Lower leg skin (tissue), 4 donors: Measurements from ENCODE around the gene SLC12A2. TPM values are rescaled to one million over a fixed set of nuclear protein-coding genes. Genes with fewer than 3 reads are reported as not detected.

Experiments used
- DNase-seq, 2 donors: peaks; one replicate each; pipeline ENCODE4 v3.0.0-alpha.2; 2019; ENCODE audit warnings: low spot score in 2 of 2
- H3K4me3 ChIP-seq: fragments of 200-600 bp; sonication (generic); 2 replicates; pipeline ENCODE4 v1.5.1; 2017; ENCODE audit warnings: mild to moderate bottlenecking, low read depth; ENCODE audit not compliant: poor library complexity, severe bottlenecking
- POLR2A ChIP-seq, 2 donors: fragments of 450-650 bp; IDR thresholded peaks; one replicate each; pipeline ENCODE4 v1.6.1; 2016 to 2017; ENCODE audit warnings: antibody characterized with exemption in 2 of 2, mild to moderate bottlenecking in 1 of 2, moderate library complexity in 1 of 2
- WGBS, 2 donors: methylation state at CpG; one replicate each; pipeline ENCODE4 v1.1.5; 2018; 5-methylcytosine and 5-hydroxymethylcytosine counted together
- intact Hi-C: fragments of 100-400 bp; cut with DNase I; formaldehyde crosslinking; loops from one replicate; pipeline ENCODE4 v1.15.0; 2023; ENCODE audit warnings: low total_unique reads
- total RNA-seq, 4 donors: library from RNA; depleted of rRNA; stranded (reverse); fragments of >200 nt; gene quantifications; one replicate each; pipeline ENCODE4 v1.1.0, GENCODE V29; 2016
- TF ChIP-seq, protein P1 (sequence below), 3 donors: fragments of 450-650 bp; IDR thresholded peaks; one replicate each; pipeline ENCODE4 v1.5.1; 2016; ENCODE audit warnings: antibody characterized with exemption in 3 of 3, mild to moderate bottlenecking in 3 of 3, moderate library complexity in 2 of 3

The SLC12A2 gene
- total RNA-seq, 4 donors from 2014 or later, result 61.2 to 267 (median 172) TPM

DNA sequence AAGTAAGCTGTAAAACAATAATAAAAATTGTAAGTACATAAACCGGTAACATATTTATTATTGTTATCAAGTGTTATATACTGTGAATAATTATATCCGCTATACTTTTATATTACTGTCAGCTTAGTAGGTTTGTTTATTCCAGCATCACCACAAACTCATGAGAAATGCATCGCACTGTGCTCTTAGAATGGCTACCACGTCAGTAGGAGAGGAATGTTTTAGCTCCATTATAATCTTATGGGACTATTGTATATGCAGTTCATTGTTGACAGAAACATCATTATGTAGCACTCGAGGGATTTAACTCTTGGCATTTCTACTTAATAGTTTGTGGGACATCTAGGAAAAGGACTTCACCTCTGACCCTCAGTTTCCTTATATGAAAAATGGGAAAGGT, 16.4 kb downstream of the SLC12A2 start:
- DNase-seq, result no peak
- intact Hi-C loops, result no loop called here
- 85 to 87% methylated on average over 5 of the region's 5 CpGs for WGBS, 2 donors
- TF ChIP-seq, protein P1, sequence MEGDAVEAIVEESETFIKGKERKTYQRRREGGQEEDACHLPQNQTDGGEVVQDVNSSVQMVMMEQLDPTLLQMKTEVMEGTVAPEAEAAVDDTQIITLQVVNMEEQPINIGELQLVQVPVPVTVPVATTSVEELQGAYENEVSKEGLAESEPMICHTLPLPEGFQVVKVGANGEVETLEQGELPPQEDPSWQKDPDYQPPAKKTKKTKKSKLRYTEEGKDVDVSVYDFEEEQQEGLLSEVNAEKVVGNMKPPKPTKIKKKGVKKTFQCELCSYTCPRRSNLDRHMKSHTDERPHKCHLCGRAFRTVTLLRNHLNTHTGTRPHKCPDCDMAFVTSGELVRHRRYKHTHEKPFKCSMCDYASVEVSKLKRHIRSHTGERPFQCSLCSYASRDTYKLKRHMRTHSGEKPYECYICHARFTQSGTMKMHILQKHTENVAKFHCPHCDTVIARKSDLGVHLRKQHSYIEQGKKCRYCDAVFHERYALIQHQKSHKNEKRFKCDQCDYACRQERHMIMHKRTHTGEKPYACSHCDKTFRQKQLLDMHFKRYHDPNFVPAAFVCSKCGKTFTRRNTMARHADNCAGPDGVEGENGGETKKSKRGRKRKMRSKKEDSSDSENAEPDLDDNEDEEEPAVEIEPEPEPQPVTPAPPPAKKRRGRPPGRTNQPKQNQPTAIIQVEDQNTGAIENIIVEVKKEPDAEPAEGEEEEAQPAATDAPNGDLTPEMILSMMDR (IDR thresholded peaks at IDR 0.05), result no peak
- no peak for TF ChIP-seq POLR2A (IDR thresholded peaks at IDR 0.05)
- no peak overlapping the region for H3K4me3 ChIP-seq

DNA sequence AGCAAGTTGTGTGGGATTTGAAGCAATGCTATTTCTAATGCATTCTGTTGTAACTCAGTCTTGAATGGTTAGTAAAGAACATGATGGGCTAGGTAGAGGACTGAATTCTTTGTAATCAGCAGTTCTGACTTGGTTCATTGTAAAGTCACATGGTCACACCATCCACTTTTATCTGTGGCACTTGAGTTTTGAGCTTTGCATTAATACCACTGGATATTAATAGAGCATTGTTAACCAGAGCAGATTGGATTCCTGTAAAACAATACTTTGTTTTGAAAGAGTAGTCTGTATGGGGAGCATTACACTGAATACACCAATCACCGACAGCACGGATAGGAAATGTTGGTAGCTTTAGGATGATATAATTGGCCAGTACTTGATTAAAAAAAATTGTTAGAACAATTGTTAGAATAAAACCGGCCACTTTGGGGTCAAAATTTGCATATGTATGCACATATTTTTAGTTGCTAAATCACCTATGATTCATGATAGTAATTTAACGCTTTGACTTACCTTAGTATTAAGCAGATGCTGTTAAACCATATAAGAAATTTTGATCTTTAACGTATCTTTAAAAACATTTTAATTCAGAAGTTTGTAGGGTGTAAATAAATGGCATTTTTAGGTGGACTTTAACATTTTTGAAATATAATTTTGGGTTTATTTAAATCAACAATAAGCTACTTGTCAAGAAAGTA, 17.4 kb downstream of the SLC12A2 start:
- intact Hi-C loops, result no loop called here
- no peak for DNase-seq
- WGBS, 2 donors, result 74 to 78% methylated on average over 5 of the region's 5 CpGs
- TF ChIP-seq, protein P1 (IDR thresholded peaks at IDR 0.05), result no peak
- no peak for TF ChIP-seq POLR2A (IDR thresholded peaks at IDR 0.05)
- H3K4me3 ChIP-seq, result no peak overlapping the region

DNA sequence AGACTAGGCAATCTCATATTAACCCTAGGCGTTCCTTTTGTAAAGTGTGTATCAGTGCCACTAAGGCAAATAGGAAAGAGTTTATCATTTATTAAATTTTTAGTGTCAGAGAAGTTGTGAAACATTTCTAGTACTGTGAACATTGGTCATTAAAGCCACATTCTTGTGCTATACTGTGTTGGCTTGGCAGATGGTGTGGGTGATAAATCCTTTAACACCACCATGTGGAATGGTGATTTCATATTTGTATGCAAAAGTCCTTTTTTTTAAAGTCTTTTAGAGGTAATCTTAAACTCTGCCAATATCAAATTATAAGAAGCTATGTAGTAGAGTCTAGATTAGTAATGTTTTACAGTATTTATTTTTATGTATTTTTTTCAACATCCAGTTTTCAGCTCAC, 18.1 kb downstream of the SLC12A2 start:
- intact Hi-C loops, result no loop called here
- no peak for DNase-seq
- H3K4me3 ChIP-seq, result no peak overlapping the region
- 85 to 88% methylated on average over 1 of the region's 1 CpG for WGBS, 2 donors
- no peak for TF ChIP-seq POLR2A (IDR thresholded peaks at IDR 0.05)
- TF ChIP-seq, protein P1 (IDR thresholded peaks at IDR 0.05), result no peak

DNA sequence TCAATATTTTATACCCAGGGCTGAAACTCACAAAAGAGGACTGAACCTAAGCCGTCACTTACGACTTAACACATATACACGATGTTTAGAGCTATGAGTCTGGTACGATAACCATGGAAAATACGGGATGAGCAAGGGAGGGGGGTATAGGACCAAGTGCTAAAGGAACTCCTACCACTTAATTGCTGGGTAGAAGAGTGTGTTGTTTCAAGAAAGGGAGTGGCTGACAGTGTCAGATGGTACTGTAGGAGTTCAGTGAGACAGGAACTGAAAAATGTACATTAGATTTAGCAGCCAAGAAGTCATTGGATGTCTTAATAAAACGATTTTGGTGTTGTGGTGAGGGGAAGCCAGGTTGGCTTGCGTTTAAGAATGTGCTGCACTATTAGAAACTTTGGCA, 21.6 kb downstream of the SLC12A2 start:
- intact Hi-C loops, result no loop called here
- TF ChIP-seq, protein P1 (IDR thresholded peaks at IDR 0.05), result no peak
- no peak for TF ChIP-seq POLR2A (IDR thresholded peaks at IDR 0.05)
- 72 to 80% methylated on average over 7 of the region's 7 CpGs for WGBS, 2 donors
- H3K4me3 ChIP-seq, result no peak overlapping the region
- no peak for DNase-seq

DNA sequence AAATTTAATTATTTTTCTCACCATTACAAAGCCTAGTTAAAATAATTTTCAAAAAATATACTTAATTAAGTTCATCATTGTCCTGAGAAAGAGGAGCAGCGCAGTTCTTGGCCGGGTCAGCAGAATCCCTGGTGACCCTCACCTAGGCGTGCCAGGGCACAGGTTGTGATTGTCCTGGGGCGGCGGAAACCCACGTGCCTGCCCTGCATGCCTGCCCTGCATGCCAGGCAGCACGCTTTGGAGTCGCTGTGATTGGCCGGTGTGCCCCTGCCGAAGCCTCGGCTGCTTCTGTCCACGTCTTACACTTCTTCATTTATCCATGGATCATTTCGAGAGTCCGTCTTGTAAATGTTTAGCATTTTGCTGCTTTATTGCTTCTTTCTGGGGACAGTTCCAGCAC, 25.6 kb downstream of the SLC12A2 start:
- 92 to 93% methylated on average over 14 of the region's 14 CpGs for WGBS, 2 donors
- intact Hi-C loops, result no loop called here
- TF ChIP-seq, protein P1 (IDR thresholded peaks at IDR 0.05), result no peak
- no peak for TF ChIP-seq POLR2A (IDR thresholded peaks at IDR 0.05)
- DNase-seq, result no peak
- no peak overlapping the region for H3K4me3 ChIP-seq

DNA sequence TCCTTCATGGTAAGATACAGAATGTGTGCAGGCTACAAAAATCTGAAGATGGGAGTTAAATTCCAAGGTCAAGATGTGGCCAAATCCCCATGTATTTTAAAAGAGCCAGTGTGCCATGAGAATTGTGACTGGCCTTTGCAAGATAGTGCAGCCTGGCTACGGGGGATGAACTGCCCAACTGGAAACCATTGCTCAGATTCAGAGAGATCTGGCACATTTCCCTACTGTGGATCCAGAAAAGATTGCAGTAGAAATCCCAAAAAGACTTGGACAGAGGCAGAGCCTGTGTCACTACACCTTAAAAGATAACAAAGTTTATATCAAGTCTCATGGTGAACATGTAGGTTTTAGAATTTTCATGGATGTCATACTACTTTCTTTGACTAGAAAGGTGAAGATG, 26.2 kb downstream of the SLC12A2 start:
- intact Hi-C loops, result no loop called here

More for the DNA sequence above, 26.2 kb downstream of the SLC12A2 start:
- no peak for DNase-seq
- WGBS, 2 donors, result 90 to 100% methylated on average over 1 of the region's 1 CpG
- no peak overlapping the region for H3K4me3 ChIP-seq
- TF ChIP-seq, protein P1 (IDR thresholded peaks at IDR 0.05), result no peak
- no peak for TF ChIP-seq POLR2A (IDR thresholded peaks at IDR 0.05)
